Right lobe of liver (tissue), 6 donors: ENCODE data around the gene REXO5. TPM values are rescaled to one million over a fixed set of nuclear protein-coding genes. Genes with fewer than 3 reads are reported as not detected.

Source experiments
- ATAC-seq, 4 donors: fragments of 200-7000 bp; cut with Tn5 transposase; one replicate each; pipeline ENCODE4 v1.9.1; 2020; ENCODE audit warnings: mild to moderate bottlenecking in 4 of 4, moderate library complexity in 4 of 4
- DNase-seq, 3 donors: peaks; one replicate each; pipeline ENCODE4 v3.0.0-alpha.2; 2020
- H3K27ac ChIP-seq, 3 donors: fragments of 200-600 bp; one replicate each; pipeline ENCODE4 v1.8.0; 2022
- H3K27me3 ChIP-seq, 2 donors: fragments of 200-600 bp; one replicate each; pipeline ENCODE4 v1.8.0; 2022
- H3K36me3 ChIP-seq, 4 donors: fragments of 200-600 bp; sonication (generic) in 1 of 4; one replicate each; pipeline versions ENCODE4 v1.5.1 to v1.8.0; 2017 to 2022; ENCODE audit warnings: control low read depth in 1 of 4
- H3K4me1 ChIP-seq, 4 donors: fragments of 200-600 bp; sonication (generic) in 1 of 4; one replicate each; pipeline versions ENCODE4 v1.5.1 to v1.8.0; 2017 to 2022; ENCODE audit warnings: control low read depth in 1 of 4
- H3K4me3 ChIP-seq, 3 donors: fragments of 200-600 bp; one replicate each; pipeline ENCODE4 v1.8.0; 2022
- H3K9me3 ChIP-seq, 4 donors: fragments of 200-600 bp; sonication (generic) in 1 of 4; one replicate each; pipeline versions ENCODE4 v1.5.1 to v1.8.0; 2017 to 2022; ENCODE audit warnings: control low read depth in 1 of 4
- CTCF ChIP-seq, 4 donors: fragments of 200-600 bp in 3 of 4; fragments of 450-650 bp in 1 of 4; IDR thresholded peaks; one replicate each; pipeline versions ENCODE4 v1.5.1 to v1.8.0; 2016 to 2022; ENCODE audit warnings: antibody characterized with exemption in 4 of 4, mild to moderate bottlenecking in 2 of 4
- POLR2A ChIP-seq: fragments of 450-650 bp; IDR thresholded peaks from one replicate; pipeline ENCODE4 v1.6.1; 2017; ENCODE audit warnings: antibody characterized with exemption, mild to moderate bottlenecking
- WGBS: methylation state at CpG from one replicate; pipeline ENCODE4 v1.1.6; 2018; ENCODE audit warnings: low coverage, low lambda C conversion rate; ENCODE audit not compliant: insufficient coverage; ENCODE audit errors: missing lambda C conversion rate; 5-methylcytosine and 5-hydroxymethylcytosine counted together
- intact Hi-C, 2 donors: fragments of 100-400 bp; cut with DNase I; formaldehyde crosslinking; loops; one replicate each; pipeline versions ENCODE4 v1.11.2 to v1.14.1; 2022
- total RNA-seq, 6 experiments: library from RNA; depleted of rRNA in 2 of 6; stranded (reverse); fragments of >200 nt in 2 of 6; fragmentation: NEBNext Ultra II Directional in 3 of 6; extraction: Animal tissue kit (Norgen Biotek cat#: 25700) in 3 of 6; gene quantifications; one replicate each; pipeline versions ENCODE4 v1.1.0 to v1.2.4, GENCODE V29; 2016 to 2023
- donor health status: DM: no; HTN: yes; CAD: no.
- donor health status: DM: no; HTN: no; CAD: no.
- donor health status: DM: no; HTN: no; CAD: no.
- donor health status: DM: no; HTN: yes; CAD: no.
- donor health status: DM: no; HTN: yes; CAD: no.

Gene REXO5
- total RNA-seq, 6 experiments from 2014 or later = 1.1 to 2.9 (median 2.4) TPM

GRCh38 chr16:20851601-20852000 lies 45.3 kb downstream of the REXO5 start:
- Histone ChIP-seq H3K36me3 (peaks cover 0 to 3% (median 0%) of the 10 kb centered on the region in 4 donors), H3K4me3 (no peak overlapping the region), H3K9me3 (no peaks in the 10 kb centered on the region), H3K27me3 (no peaks in the 10 kb centered on the region), H3K4me1 (peaks cover 0 to 16% (median 7%) of the 10 kb centered on the region in 4 donors), H3K27ac (peak overlapping the region in 1 of 3 donors; percentile 27)
- WGBS = 15% methylated on average over 2 of the region's 2 CpGs
- intact Hi-C loops = loop anchor here (10.0 kb wide), 2 partner anchors 53 to 233 kb away; partner anchors contain the start of genes DCUN1D3 (in 1 of the 2) and LYRM1 (in 1 of the 2)
- ATAC-seq = peak; percentile 87 to 93 (median 90)
- peak; percentile 46 to 81 (median 72) for DNase-seq
- TF ChIP-seq CTCF (IDR thresholded peaks at IDR 0.05) (no peak), POLR2A (no peak)

- ATAC-seq (no peak), DNase-seq (no peak)
- Histone ChIP-seq H3K27me3 (no peaks in the 10 kb centered on the region), H3K4me3 (no peak overlapping the region), H3K27ac (no peak overlapping the region), H3K36me3 (peaks cover 0 to 3% (median 0%) of the 10 kb centered on the region in 4 donors), H3K9me3 (no peaks in the 10 kb centered on the region), H3K4me1 (peaks cover 0 to 16% (median 7%) of the 10 kb centered on the region in 4 donors)
- TF ChIP-seq CTCF (IDR thresholded peaks at IDR 0.05) (no peak), POLR2A (no peak)
- 80% methylated on average over 4 of the region's 5 CpGs for WGBS
- intact Hi-C loops = loop anchor here (10.0 kb wide), 2 partner anchors 52 to 232 kb away; partner anchors contain the start of genes DCUN1D3 (in 1 of the 2) and LYRM1 (in 1 of the 2)
Observed at GRCh38 chr16:20853143-20853542, 46.8 kb downstream of the REXO5 start.

- Histone ChIP-seq H3K27ac (no peak overlapping the region), H3K27me3 (no peaks in the 10 kb centered on the region), H3K4me1 (peaks cover 0 to 16% (median 7%) of the 10 kb centered on the region in 4 donors), H3K9me3 (no peaks in the 10 kb centered on the region), H3K4me3 (no peak overlapping the region), H3K36me3 (peaks cover 0 to 3% (median under 1%) of the 10 kb centered on the region in 4 donors)
- intact Hi-C loops = loop anchor here (10.0 kb wide), 2 partner anchors 51 to 231 kb away; partner anchors contain the start of genes DCUN1D3 (in 1 of the 2) and LYRM1 (in 1 of the 2)
- DNase-seq = no peak
- ATAC-seq = no peak
- TF ChIP-seq POLR2A (no peak), CTCF (IDR thresholded peaks at IDR 0.05) (no peak)
- WGBS = 79% methylated on average over 2 of the region's 3 CpGs
Observed at GRCh38 chr16:20853981-20854620, 47.8 kb downstream of the REXO5 start.

GRCh38 chr16:20854963-20855362 lies 48.6 kb downstream of the REXO5 start:
- Histone ChIP-seq H3K27ac (no peak overlapping the region), H3K4me3 (no peak overlapping the region), H3K36me3 (peaks cover 0 to 10% (median 5%) of the 10 kb centered on the region in 4 donors), H3K9me3 (no peaks in the 10 kb centered on the region), H3K27me3 (no peaks in the 10 kb centered on the region), H3K4me1 (peaks cover 0 to 15% (median 7%) of the 10 kb centered on the region in 4 donors)
- no peak for DNase-seq
- intact Hi-C loops = loop anchor here (10.0 kb wide), 2 partner anchors 50 to 230 kb away; partner anchors contain the start of genes DCUN1D3 (in 1 of the 2) and LYRM1 (in 1 of the 2)
- 81% methylated on average over 2 of the region's 2 CpGs for whole genome bisulfite sequencing
- no peak for TF ChIP-seq POLR2A
- no peak for TF ChIP-seq CTCF (IDR thresholded peaks at IDR 0.05)
- peak in 1 of 4 donors; percentile 29 for ATAC-seq
